SHP77 (cell line): Measurements from ENCODE around the gene GHRH.

ENCODE experiments used
- DNase-seq, 2 experiments: peaks; one replicate each; lab custom pipeline; 2025; lab: John Stamatoyannopoulos, UW

GHRH gene

DNA sequence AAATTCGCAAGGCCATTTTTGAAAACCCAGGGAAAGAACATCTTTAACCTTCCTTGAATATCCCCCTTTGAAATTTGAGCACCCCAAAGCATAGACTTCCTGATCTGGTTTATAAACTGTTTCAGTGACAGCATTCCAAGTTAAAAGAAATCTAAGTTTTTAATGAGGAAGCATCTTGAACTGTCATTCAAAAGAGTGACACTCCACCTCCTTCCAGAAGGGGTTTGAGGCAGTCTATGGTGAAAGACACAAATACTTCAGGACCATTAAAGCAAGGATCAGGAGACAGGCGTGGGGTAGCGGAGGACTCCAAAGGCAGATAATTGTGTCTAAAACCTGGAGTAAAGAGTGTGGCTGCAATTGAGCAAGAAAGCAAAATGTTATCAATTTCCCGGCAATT is 691 bp downstream of the GHRH start:
- DNase-seq = no peak

GRCh38 chr20:37259865-37260264 is 1.7 kb downstream of the GHRH start:
- no peak for DNase-seq

- no peak for DNase-seq
These were observed 2.6 kb downstream of the GHRH start for GRCh38 chr20:37259031-37259430.

- no peak for DNase-seq
These were observed 3.6 kb downstream of the GHRH start for GRCh38 chr20:37257988-37258387.

GRCh38 chr20:37257530-37257929 is 4.1 kb downstream of the GHRH start:
- no peak for DNase-seq

GRCh38 chr20:37256286-37256685 is 5.3 kb downstream of the GHRH start:
- DNase-seq = peak in 1 of 2 experiments; percentile 12

DNA sequence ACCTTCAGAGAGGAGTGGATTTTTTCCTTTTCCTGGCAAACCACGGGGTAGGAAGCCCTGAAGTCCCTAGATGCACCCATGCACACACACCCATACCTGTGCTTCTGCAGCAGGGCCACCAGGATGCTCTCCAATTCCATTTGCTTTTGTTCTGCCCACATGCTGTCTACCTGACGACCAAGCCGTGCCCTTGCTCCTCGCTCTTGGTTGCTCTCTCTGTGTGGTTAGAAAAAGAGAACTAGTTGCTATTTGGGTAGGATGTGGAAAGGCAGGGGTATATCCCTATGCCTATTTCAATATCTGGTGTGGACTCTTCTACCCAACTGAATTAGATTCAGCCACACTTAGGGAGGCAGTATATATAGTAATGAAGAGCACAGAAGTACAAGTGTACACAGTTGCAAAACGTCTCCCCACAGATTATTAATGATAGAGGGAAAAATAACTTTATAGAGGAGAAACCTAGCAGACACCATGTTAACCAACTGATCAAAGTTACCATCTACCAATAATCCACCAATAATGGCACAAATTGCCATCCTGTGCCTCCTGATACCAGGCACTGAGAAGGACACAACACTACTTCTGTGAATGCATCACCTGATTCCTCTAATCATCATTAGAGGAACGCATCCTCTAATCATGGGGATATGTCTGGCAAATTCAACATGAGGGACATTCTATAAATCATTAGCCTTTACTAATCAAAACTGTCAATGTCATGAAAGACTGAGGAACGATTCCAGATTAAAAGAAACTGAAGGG is 7.3 kb downstream of the GHRH start:
- DNase-seq = no peak

GRCh38 chr20:37253087-37253486 is 8.5 kb downstream of the GHRH start:
- DNase-seq = no peak

DNA sequence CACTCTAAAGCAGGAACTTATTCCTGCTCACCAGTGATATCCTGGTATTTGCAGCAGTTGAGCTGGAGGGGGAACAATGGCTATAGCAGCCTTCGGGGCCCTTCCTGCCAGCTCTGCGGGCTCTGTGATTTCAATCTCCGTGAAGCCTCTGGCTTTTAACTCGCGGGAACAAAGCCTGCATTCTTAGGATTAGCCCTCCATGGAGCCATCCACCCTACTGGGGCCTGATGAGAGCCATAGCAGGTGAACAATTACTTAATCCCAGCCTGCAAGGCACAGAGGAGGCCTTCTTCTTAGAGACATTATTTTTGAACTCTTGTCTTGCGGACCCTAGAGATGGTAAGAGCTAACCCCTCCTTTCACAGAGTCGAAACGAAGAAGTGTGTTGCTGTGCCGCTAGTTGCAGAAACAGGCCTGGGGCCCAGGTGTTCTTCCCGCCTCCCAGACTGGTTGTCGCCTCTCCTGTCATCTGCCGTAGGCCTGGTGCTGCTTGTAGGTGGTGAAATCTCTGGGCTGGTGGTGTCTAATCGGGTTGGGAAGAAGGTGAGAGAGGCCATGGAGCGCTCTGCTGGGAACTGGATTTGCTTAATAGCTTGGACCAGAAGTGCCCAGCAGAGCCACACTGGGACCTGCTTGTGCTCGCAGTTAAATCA is 9.7 kb downstream of the GHRH start:
- no peak for DNase-seq

DNA sequence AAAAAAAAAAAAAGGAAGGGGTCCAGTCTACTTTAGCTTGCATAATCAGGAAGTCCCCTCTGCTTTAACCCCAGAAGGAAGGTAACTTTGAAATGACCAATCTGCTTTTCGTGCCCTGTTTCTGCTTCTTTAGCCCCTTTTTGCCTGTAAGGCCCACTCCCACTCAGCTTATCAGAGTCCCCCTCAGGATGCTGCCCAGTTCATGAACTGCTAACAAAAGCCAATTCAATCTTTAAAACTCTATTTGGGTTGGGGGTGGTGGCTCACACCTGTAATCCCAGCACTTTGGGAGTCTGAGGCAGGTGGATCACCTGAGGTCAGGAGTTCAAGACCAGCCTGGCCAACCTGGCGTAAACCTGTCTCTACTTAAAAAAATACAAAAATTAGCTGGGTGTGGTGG is 12.3 kb downstream of the GHRH start:
- DNase-seq = no peak

- no peak for DNase-seq
These were observed 14.1 kb downstream of the GHRH start for GRCh38 chr20:37247547-37247946.

DNA sequence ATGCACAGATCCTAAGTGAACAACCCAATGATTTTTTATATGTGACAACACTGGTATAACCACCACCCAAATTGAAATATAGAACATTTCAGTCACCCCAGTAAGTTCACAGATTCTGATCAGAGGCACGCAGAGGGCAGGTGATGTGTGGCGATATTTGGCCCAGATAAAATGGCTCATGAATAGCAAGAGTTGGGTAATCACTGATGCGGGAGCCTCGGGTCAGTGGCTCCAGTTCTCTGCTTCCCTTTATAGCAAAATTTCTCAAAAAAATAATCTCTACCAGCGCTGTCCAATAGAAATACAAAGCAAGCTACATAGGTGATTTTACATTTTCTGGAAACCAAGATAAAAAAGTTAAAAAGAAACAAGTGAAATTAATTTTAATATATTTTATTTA is 14.9 kb downstream of the GHRH start:
- DNase-seq = no peak

DNA sequence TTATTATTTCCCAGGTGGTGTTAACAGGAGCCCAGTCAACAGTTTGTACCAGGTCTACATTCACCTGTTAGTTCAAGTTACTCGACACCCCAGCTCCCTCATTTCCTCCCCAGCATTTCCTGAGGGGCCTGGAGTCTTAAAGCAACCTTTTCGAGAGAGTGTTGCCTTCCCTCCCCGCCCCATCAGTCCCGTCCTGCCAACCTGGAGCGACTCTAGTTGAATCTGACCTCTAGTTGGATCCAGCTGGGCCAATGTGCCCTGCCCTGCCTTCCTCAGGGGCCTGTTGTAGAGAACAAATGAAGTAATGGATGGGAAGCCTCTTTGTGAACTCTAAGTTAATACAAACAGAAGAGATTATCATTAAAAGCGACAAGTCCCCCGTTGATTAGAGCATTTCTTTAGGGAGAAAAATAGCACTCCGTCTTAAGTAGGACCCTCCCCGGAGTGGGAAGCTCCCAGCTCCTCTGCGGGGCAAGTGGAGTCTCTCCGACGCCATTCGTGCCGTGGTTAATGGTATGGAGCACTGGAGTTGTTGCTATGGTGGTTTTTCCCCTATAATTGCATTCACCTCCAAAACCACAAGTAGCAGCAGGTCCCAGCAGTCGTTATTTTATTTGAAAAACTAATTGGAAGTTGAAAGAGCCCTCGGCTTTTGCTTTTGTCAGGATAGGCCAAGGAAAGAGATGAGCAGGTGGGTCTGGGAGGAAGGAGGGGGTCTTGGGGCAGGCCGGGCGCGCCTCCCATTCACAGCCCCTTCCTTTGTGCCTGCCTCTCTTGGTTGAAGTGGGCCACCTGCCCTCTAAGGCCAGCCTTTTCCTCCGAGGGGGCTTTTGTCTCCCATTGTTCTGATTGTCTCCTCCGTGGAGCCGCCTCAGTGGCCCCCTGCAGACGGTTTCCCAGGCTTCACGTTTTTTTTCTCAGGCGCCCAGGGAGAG is 16.1 kb downstream of the GHRH start:
- DNase-seq = no peak

- DNase-seq = no peak
These were observed 17.0 kb downstream of the GHRH start for GRCh38 chr20:37244572-37244957.

GRCh38 chr20:37243937-37244571 is 17.6 kb downstream of the GHRH start:
- DNase-seq = no peak

DNA sequence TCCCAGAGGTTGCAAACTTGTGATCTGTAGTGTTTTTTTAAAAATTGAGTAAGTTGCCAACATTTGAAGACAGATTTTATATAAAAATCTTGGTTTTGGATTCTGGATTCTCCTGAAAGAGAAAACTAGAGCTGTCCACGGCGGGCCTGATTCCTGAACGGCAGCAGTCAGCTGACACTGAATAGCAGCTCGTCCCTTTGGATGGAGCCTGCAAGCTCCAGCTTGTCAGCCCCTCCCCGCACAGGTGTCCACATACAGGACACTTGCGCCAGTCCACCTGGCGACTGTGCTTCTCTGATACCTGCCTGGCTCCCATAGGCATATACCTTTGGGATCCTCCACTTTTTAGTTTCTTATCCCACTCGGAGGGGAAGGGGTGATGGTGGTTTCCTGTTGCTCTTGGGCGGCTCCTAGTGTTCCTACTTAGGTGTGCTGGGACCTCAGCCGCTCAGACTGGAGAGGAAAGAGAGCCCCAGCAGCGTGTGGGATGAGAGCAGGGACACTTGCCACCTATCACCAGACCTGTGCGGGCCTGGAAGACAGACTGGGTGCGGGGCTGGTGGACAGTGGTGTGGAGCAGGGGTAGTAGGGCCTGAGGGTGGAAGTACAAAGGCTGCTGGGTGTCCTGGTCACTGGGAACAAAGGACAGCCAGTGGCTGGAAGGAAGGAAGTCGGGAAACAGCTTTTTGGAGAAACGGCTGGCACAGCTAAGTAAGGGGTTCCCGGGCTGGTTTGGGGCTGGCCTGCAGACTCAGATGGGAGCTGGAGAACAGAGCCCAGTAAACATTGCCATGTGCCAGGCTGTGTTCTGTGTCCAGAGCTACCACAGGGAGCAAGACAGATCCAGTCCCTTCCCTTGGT is 18.3 kb downstream of the GHRH start:
- no peak for DNase-seq

- DNase-seq = no peak
These were observed 19.1 kb downstream of the GHRH start for GRCh38 chr20:37242503-37242902.

DNA sequence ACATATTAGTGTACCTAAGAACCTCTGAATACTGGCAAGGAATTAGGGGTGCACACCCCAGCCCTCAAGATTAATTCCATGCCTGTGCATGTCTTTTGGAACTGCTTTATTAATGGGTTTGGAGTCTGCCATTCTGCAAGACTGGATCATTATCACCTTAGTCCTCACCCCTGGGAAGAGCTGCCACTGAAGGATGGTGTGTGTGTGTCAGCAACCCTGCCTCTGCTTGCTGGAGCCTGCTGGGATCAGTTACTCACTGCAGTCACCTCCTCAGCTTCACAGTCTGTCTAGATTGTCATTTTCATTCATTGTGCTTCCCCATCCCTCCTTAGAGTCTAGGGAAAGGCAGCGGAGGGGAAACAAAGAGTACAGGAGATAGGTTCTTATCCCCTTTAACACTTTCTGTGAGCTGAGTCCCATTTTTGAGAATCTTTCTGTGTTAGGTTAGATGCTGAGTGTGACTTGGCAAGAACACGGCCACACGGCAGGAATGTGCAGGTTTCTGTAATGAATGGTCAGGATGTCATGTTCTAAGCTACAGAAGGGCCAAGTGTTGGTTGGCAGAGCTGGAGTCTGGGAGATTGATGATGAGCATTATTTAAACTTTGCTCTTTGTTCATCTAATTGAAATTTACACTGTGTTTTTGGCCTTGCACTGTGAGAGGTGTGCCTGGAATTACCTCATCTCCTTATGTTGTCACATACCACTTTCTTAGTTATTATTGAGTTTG is 21.1 kb downstream of the GHRH start:
- no peak for DNase-seq

- DNase-seq = no peak
These were observed 22.6 kb downstream of the GHRH start for GRCh38 chr20:37238935-37239451.

DNA sequence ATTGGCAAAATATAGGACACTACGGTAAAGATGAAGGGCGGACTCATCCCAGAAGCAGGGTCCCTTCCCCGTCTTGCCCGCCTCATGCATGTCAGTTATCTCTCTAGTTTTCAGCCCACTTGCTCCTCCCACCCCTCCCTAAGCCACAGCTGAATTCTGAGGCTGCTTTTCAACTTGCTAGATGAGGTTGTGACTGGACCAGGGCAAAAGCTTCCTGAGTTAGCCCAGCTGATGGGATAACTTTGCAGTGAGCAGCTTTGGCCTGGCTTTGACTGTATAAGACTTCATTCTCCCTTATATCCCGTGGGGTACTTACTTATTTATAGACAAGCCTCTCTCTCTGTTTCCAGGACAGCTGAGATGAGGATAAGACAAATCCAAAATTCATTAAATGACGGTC is 23.2 kb downstream of the GHRH start:
- no peak for DNase-seq
